Panc1 (cell line): ENCODE measurements around the gene IHH. TPM values are rescaled to one million over a fixed set of nuclear protein-coding genes. Genes with fewer than 3 reads are reported as not detected.

Experiments used
- ATAC-seq: fragments of 200-7000 bp; cut with Tn5 transposase; 2 replicates; pipeline ENCODE4 v1.9.1; 2020; ENCODE audit warnings: mild to moderate bottlenecking, moderate library complexity
- BruUV-seq: library from RNA; stranded (reverse); fragments of 400-500 nt; replicated peaks from 2 replicates; lab custom pipeline; 2021; lab: Mats Ljungman, UMichigan
- CTCF ChIA-PET: fragments of 300-600 bp; sonication (Branson Sonifier 250); formaldehyde crosslinking; loops from one replicate; lab custom pipeline; 2022; ENCODE audit warnings: antibody characterized with exemption; lab: Charles Lee
- POLR2A ChIA-PET: fragments of 300-600 bp; sonication (Branson Sonifier 250); formaldehyde crosslinking; loops from one replicate; lab custom pipeline; 2022; ENCODE audit warnings: antibody characterized with exemption; lab: Charles Lee
- DNase-seq: peaks from one replicate; pipeline ENCODE4 v3.0.0-alpha.2; 2010; ENCODE audit warnings: low read depth, low spot score
- H3K27ac ChIP-seq: 2 replicates; pipeline ENCODE4 v1.5.1; 2011; ENCODE audit warnings: mild to moderate bottlenecking, low read length, inconsistent platforms
- H3K27me3 ChIP-seq: fragments of 200-500 bp; sonication (Bioruptor generic); 2 replicates; pipeline ENCODE4 v1.6.0; 2014; ENCODE audit warnings: low read length, inconsistent platforms; ENCODE audit not compliant: control insufficient read depth, insufficient read depth
- H3K36me3 ChIP-seq: fragments of 200-500 bp; sonication (Bioruptor generic); 2 replicates; pipeline ENCODE4 v1.5.1; 2014; ENCODE audit warnings: inconsistent platforms, mild to moderate bottlenecking, low read length, moderate library complexity; ENCODE audit not compliant: control insufficient read depth, insufficient read depth
- H3K4me1 ChIP-seq: 2 replicates; pipeline ENCODE4 v1.5.1; 2011; ENCODE audit warnings: inconsistent platforms, mild to moderate bottlenecking, low read length, moderate library complexity; ENCODE audit not compliant: control insufficient read depth, insufficient read depth
- H3K4me3 ChIP-seq, 2 experiments: 2 replicates each; pipeline ENCODE4 v1.5.1; 2011 to 2012; ENCODE audit warnings: low read depth in 2 of 2, low read length in 2 of 2, mild to moderate bottlenecking in 2 of 2, inconsistent platforms in 1 of 2, moderate library complexity in 1 of 2
- H3K9me3 ChIP-seq: fragments of 200-500 bp; sonication (Bioruptor generic); 2 replicates; pipeline ENCODE4 v1.5.1; 2014; ENCODE audit warnings: low read depth, mild to moderate bottlenecking, inconsistent platforms, low read length, moderate library complexity; ENCODE audit not compliant: control insufficient read depth, insufficient read depth
- POLR2AphosphoS5 ChIP-seq: IDR thresholded peaks from 2 replicates; pipeline ENCODE4 v1.6.1; 2012; ENCODE audit warnings: mild to moderate bottlenecking, low read depth, low read length, moderate library complexity
- REST ChIP-seq, 2 experiments: IDR thresholded peaks; 2 replicates each; pipeline ENCODE4 v1.6.1; 2011 to 2012; ENCODE audit warnings: low read depth in 2 of 2, control low read depth in 1 of 2, low read length in 1 of 2, mild to moderate bottlenecking in 1 of 2, moderate library complexity in 1 of 2; ENCODE audit not compliant: insufficient read depth in 1 of 2
- SIN3A ChIP-seq: IDR thresholded peaks from 2 replicates; pipeline ENCODE4 v1.6.1; 2012; ENCODE audit warnings: low read depth, mild to moderate bottlenecking, low read length, moderate library complexity, borderline replicate concordance; ENCODE audit not compliant: insufficient read depth
- TCF7L2 ChIP-seq: IDR thresholded peaks from 2 replicates; pipeline ENCODE4 v1.6.1; 2011; ENCODE audit warnings: mild to moderate bottlenecking, low read depth, low read length, inconsistent platforms
- in situ Hi-C: cut with HindIII; loops from 2 replicates; pipeline ENCODE4 v1.10.0; 2016; ENCODE audit warnings: low sequenced_read_pairs, low pct_unique_long_range_greater_than_20kb
- intact Hi-C: fragments of 100-400 bp; cut with micrococcal nuclease; formaldehyde crosslinking; loops from one replicate; pipeline ENCODE4 v1.10.0; 2022; ENCODE audit not compliant: unreplicated experiment
- total RNA-seq: library from RNA; stranded (reverse); gene quantifications from one replicate; pipeline ENCODE4 v1.2.1, GENCODE V29; 2021; ENCODE audit not compliant: unreplicated experiment
- TF ChIP-seq, protein P1 (sequence below): fragments of 450-650 bp; IDR thresholded peaks from 2 replicates; pipeline ENCODE4 v1.5.1; 2017; ENCODE audit warnings: mild to moderate bottlenecking

IHH gene
- total RNA-seq, 1 experiment from 2014 or later: 0.23 TPM

DNA sequence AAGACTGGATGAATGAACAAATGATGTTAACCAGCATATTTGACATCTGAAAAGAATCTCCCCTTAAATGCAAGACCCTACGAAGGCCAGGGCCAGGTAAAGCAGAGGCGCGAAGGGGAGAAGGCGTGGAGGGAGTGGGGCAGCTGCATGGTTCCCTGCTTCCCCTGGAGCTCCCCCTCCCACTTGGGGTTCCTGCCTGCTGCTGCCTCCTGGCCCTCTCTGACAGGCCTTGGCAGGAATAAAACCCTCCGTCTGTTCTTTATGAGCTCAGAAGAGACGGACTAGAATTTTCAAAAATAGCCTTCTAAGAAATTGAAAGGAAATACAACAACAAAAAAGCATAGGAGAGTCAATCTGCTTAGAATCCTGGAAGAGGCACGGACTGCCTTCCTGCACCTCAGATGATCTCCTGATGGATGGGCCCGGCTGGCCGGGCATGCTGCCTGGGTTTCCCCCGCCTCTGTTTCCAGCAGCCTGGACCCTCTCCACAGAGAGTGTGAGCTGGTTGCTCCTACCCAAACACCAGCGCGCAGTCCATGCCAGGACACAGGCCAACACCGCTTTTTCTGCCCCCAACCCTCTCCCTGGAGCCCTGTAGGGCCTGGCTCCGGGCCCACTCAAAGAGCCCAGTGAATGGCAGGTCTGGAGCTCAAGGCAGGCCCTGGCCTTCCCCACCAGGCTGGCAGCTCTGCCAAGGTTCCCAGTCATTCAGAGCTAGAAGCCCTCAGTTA, 43.4 kb downstream of the IHH start:
- intact Hi-C loops: no loop called here
- Histone ChIP-seq H3K27ac (no peak overlapping the region), H3K9me3 (no peaks in the 10 kb centered on the region), H3K36me3 (no peaks in the 10 kb centered on the region), H3K4me3 (no peak overlapping the region), H3K4me1 (no peaks in the 10 kb centered on the region), H3K27me3 (no peaks in the 10 kb centered on the region)
- no peak for TF ChIP-seq REST (IDR thresholded peaks at IDR 0.05; ENCODE audit: insufficient read depth in 1 of 2, low read depth in 2 of 2, low read length in 1 of 2)
- no peak for TF ChIP-seq SIN3A
- no peak for TF ChIP-seq TCF7L2
- TF ChIP-seq POLR2AphosphoS5: no peak
- TF ChIP-seq, protein P1, sequence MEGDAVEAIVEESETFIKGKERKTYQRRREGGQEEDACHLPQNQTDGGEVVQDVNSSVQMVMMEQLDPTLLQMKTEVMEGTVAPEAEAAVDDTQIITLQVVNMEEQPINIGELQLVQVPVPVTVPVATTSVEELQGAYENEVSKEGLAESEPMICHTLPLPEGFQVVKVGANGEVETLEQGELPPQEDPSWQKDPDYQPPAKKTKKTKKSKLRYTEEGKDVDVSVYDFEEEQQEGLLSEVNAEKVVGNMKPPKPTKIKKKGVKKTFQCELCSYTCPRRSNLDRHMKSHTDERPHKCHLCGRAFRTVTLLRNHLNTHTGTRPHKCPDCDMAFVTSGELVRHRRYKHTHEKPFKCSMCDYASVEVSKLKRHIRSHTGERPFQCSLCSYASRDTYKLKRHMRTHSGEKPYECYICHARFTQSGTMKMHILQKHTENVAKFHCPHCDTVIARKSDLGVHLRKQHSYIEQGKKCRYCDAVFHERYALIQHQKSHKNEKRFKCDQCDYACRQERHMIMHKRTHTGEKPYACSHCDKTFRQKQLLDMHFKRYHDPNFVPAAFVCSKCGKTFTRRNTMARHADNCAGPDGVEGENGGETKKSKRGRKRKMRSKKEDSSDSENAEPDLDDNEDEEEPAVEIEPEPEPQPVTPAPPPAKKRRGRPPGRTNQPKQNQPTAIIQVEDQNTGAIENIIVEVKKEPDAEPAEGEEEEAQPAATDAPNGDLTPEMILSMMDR: no peak
- no TSS peak for BruUV-seq
- POLR2A ChIA-PET: interaction anchor here (0.5 kb wide), 1 partner anchor 371 kb away, joined by 3 read pairs; no protein-coding TSS in a partner anchor
- no peak for ATAC-seq
- in situ Hi-C loops: no loop called here
- CTCF ChIA-PET: interaction anchor here (0.6 kb wide), 1 partner anchor 326 kb away, joined by 4 read pairs; no protein-coding TSS in a partner anchor
- no peak for DNase-seq

DNA sequence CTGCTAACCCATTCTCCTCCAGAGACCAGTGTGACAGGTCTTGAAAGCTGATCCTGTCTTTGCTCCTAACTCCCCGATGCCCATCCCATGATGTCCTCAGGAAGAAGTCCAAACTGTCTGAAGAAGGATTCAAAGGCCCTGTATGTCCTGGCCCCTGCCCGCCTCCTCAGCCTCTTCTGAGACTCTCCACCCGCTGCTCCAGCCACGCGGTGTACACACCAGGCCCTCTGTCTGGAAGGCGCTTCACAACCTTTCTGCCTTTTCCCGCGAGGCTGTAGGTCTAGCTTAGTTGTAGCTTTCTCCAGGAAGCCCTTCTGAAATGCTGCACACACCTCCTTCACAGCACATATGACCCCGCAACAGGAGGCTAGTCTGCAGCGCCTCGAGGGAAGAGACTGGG, 44.0 kb downstream of the IHH start:
- no peak overlapping the region for H3K27ac ChIP-seq
- POLR2A ChIA-PET: interaction anchor here (0.5 to 0.7 kb wide), 2 partner anchors 136 to 371 kb away, joined by 3 to 8 read pairs; no protein-coding TSS in a partner anchor
- no peaks in the 10 kb centered on the region for H3K4me1 ChIP-seq
- ATAC-seq: no peak
- BruUV-seq: no TSS peak
- H3K4me3 ChIP-seq: no peak overlapping the region
- no peaks in the 10 kb centered on the region for H3K36me3 ChIP-seq
- intact Hi-C loops: no loop called here
- H3K9me3 ChIP-seq: no peaks in the 10 kb centered on the region
- CTCF ChIA-PET: interaction anchor here (0.6 kb wide), 1 partner anchor 325 kb away, joined by 4 read pairs; no protein-coding TSS in a partner anchor
- in situ Hi-C loops: no loop called here
- TF ChIP-seq POLR2AphosphoS5 (no peak), TCF7L2 (no peak), SIN3A (no peak), REST (IDR thresholded peaks at IDR 0.05; ENCODE audit: insufficient read depth in 1 of 2, low read depth in 2 of 2, low read length in 1 of 2) (no peak)
- TF ChIP-seq, protein P1: no peak
- no peaks in the 10 kb centered on the region for H3K27me3 ChIP-seq
- no peak for DNase-seq
